Tibial nerve (tissue), 3 donors: ENCODE measurements around the gene ZNF618.

Experiments used
- POLR2A ChIP-seq, 2 donors: fragments of 450-650 bp; IDR thresholded peaks; one replicate each; pipeline ENCODE4 v1.6.1; 2017; ENCODE audit warnings: antibody characterized with exemption in 2 of 2, mild to moderate bottlenecking in 2 of 2, moderate library complexity in 2 of 2
- TF ChIP-seq, protein P1 (sequence below), 5 experiments: fragments of 200-600 bp in 3 of 5; fragments of 450-650 bp in 2 of 5; sonication (generic) in 3 of 5; IDR thresholded peaks; one replicate each; pipeline ENCODE4 v1.5.1; 2016 to 2019; ENCODE audit warnings: antibody characterized with exemption in 5 of 5, mild to moderate bottlenecking in 3 of 5, moderate library complexity in 2 of 5

GRCh38 chr9:113958556-113958955 lies 82.4 kb downstream of the ZNF618 start:
- TF ChIP-seq, protein P1, sequence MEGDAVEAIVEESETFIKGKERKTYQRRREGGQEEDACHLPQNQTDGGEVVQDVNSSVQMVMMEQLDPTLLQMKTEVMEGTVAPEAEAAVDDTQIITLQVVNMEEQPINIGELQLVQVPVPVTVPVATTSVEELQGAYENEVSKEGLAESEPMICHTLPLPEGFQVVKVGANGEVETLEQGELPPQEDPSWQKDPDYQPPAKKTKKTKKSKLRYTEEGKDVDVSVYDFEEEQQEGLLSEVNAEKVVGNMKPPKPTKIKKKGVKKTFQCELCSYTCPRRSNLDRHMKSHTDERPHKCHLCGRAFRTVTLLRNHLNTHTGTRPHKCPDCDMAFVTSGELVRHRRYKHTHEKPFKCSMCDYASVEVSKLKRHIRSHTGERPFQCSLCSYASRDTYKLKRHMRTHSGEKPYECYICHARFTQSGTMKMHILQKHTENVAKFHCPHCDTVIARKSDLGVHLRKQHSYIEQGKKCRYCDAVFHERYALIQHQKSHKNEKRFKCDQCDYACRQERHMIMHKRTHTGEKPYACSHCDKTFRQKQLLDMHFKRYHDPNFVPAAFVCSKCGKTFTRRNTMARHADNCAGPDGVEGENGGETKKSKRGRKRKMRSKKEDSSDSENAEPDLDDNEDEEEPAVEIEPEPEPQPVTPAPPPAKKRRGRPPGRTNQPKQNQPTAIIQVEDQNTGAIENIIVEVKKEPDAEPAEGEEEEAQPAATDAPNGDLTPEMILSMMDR (IDR thresholded peaks at IDR 0.05) = no peak
- no peak for TF ChIP-seq POLR2A (IDR thresholded peaks at IDR 0.05)
